Vagina (tissue), 2 donors: ENCODE data around the gene PAX2. TPM values are rescaled to one million over a fixed set of nuclear protein-coding genes. Genes with fewer than 3 reads are reported as not detected.

Experiments used
- DNase-seq, 2 donors: peaks; one replicate each; pipeline ENCODE4 v3.0.0-alpha.2; 2017; ENCODE audit errors: extremely low spot score in 2 of 2
- H3K27ac ChIP-seq: fragments of 200-600 bp; sonication (generic); one replicate; pipeline ENCODE4 v1.5.1; 2019
- H3K27me3 ChIP-seq: fragments of 200-600 bp; sonication (generic); one replicate; pipeline ENCODE4 v1.5.1; 2019
- H3K36me3 ChIP-seq, 2 donors: fragments of 200-600 bp; sonication (generic); one replicate each; pipeline ENCODE4 v1.5.1; 2017 to 2019
- H3K4me1 ChIP-seq: fragments of 200-600 bp; sonication (generic); one replicate; pipeline ENCODE4 v1.5.1; 2019
- H3K4me3 ChIP-seq, 2 donors: fragments of 200-600 bp; sonication (generic); 1 replicate in 1 of 2; 2 replicates in 1 of 2; pipeline ENCODE4 v1.5.1; 2016 to 2019
- H3K9me3 ChIP-seq: fragments of 200-600 bp; sonication (generic); one replicate; pipeline ENCODE4 v1.5.1; 2019
- CTCF ChIP-seq, 3 experiments: fragments of 450-650 bp in 2 of 3; fragments of 200-600 bp in 1 of 3; sonication (generic) in 1 of 3; IDR thresholded peaks; one replicate each; pipeline ENCODE4 v1.5.1; 2017 to 2019; ENCODE audit warnings: antibody characterized with exemption in 3 of 3, mild to moderate bottlenecking in 2 of 3, moderate library complexity in 2 of 3
- POLR2A ChIP-seq, 2 donors: fragments of 450-650 bp; IDR thresholded peaks; one replicate each; pipeline ENCODE4 v1.6.1; 2017; ENCODE audit warnings: antibody characterized with exemption in 2 of 2, mild to moderate bottlenecking in 2 of 2, moderate library complexity in 2 of 2
- POLR2AphosphoS5 ChIP-seq, 2 donors: sonication (generic); formaldehyde crosslinking; IDR thresholded peaks; one replicate each; pipeline ENCODE4 v1.9.0; 2017; ENCODE audit warnings: antibody characterized with exemption in 2 of 2, mild to moderate bottlenecking in 2 of 2, low read depth in 1 of 2; ENCODE audit not compliant: insufficient read depth in 1 of 2
- intact Hi-C: fragments of 100-400 bp; cut with DNase I; formaldehyde crosslinking; loops from one replicate; pipeline ENCODE4 v1.15.1; 2023
- total RNA-seq: library from RNA; depleted of rRNA; stranded (reverse); fragments of >200 nt; gene quantifications from one replicate; pipeline ENCODE4 v1.2.3, GENCODE V29; 2016

The PAX2 gene
- total RNA-seq, 1 donor from 2014 or later: not detected

GRCh38 chr10:100729862-100730724, 15.3 kb upstream of the PAX2 start:
- H3K9me3 ChIP-seq: no peaks in the 10 kb centered on the region
- peak overlapping the region in 1 of 2 donors; percentile 23 for H3K4me3 ChIP-seq
- H3K36me3 ChIP-seq: no peaks in the 10 kb centered on the region
- no peak for DNase-seq
- H3K4me1 ChIP-seq: peaks cover 26% of the 10 kb centered on the region
- H3K27me3 ChIP-seq: peaks cover 34% of the 10 kb centered on the region
- intact Hi-C loops: no loop called here
- TF ChIP-seq POLR2A (IDR thresholded peaks at IDR 0.05): no peak
- no peak for TF ChIP-seq CTCF (IDR thresholded peaks at IDR 0.05)
- TF ChIP-seq POLR2AphosphoS5 (IDR thresholded peaks at IDR 0.05; ENCODE audit: insufficient read depth in 1 of 2, low read depth in 1 of 2): no peak
- H3K27ac ChIP-seq: no peak overlapping the region

DNA sequence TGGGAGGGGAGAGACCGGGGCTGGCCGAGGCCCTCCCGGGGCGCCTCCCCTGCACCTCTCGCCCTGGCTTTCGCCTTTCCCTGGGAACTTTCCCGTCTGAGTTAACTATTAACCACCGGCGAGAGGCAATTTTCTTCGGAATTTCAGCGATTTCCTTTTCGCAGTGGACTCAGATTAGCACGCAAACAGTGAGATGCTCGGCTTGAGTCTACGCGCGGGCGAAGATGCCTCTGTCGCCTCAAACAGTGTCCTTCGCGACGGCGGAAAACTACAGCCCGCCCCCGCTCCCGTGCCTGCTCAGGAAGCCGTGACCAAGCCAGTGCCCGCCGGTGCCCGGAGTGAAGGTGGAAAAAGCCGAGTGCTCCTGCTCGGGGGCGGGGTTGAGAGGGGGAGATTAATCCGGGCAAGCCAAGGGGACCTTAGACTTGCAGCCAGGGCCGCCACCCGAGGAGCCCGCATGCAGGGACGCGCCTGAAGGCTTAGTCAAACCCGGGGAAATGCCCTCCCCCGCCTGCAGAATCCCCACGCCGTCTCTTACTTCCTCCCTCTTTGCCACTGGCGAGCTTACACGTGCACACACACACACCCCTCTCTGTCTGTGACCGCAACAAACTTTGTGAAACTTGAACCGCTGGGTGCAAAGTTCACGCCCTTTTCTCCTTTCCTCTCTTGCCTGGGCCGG, 14.5 kb upstream of the PAX2 start:
- intact Hi-C loops: no loop called here
- Histone ChIP-seq H3K36me3 (no peaks in the 10 kb centered on the region), H3K27ac (no peak overlapping the region), H3K4me1 (peaks cover 26% of the 10 kb centered on the region), H3K4me3 (peak overlapping the region in 1 of 2 donors; percentile 23), H3K9me3 (no peaks in the 10 kb centered on the region), H3K27me3 (peaks cover 34% of the 10 kb centered on the region)
- no peak for DNase-seq
- no peak for TF ChIP-seq CTCF (IDR thresholded peaks at IDR 0.05)
- no peak for TF ChIP-seq POLR2A (IDR thresholded peaks at IDR 0.05)
- no peak for TF ChIP-seq POLR2AphosphoS5 (IDR thresholded peaks at IDR 0.05; ENCODE audit: insufficient read depth in 1 of 2, low read depth in 1 of 2)

GRCh38 chr10:100731407-100732240, 13.8 kb upstream of the PAX2 start:
- Histone ChIP-seq H3K36me3 (no peaks in the 10 kb centered on the region), H3K27me3 (peaks cover 39% of the 10 kb centered on the region), H3K27ac (no peak overlapping the region), H3K4me3 (no peak overlapping the region), H3K9me3 (no peaks in the 10 kb centered on the region), H3K4me1 (peaks cover 26% of the 10 kb centered on the region)
- DNase-seq: no peak
- intact Hi-C loops: no loop called here
- TF ChIP-seq POLR2AphosphoS5 (IDR thresholded peaks at IDR 0.05; ENCODE audit: insufficient read depth in 1 of 2, low read depth in 1 of 2) (no peak), CTCF (IDR thresholded peaks at IDR 0.05) (no peak), POLR2A (IDR thresholded peaks at IDR 0.05) (no peak)

DNA sequence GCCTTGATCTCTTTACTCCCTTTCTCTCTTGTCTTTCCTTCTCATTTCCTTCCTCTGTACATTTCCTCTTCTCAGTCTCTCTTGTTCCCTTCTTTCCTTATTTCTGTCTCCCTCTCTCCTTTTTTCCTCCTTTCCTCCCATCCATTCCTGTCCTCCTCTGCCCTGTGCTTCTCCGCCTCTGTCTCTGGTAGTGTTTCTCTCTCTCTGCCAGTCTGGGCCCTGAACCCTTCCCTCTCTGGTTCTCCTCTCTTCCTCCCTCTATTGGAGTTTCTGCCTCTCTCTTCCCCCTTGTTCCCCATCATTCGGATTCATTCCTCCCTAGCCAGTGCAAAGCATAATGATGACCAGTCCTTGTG, 13.2 kb upstream of the PAX2 start:
- TF ChIP-seq POLR2A (IDR thresholded peaks at IDR 0.05) (no peak), POLR2AphosphoS5 (IDR thresholded peaks at IDR 0.05; ENCODE audit: insufficient read depth in 1 of 2, low read depth in 1 of 2) (no peak), CTCF (IDR thresholded peaks at IDR 0.05) (no peak)
- H3K4me1 ChIP-seq: peaks cover 29% of the 10 kb centered on the region
- intact Hi-C loops: no loop called here
- no peaks in the 10 kb centered on the region for H3K36me3 ChIP-seq
- H3K9me3 ChIP-seq: no peaks in the 10 kb centered on the region
- peaks cover 41% of the 10 kb centered on the region for H3K27me3 ChIP-seq
- no peak overlapping the region for H3K4me3 ChIP-seq
- DNase-seq: no peak
- H3K27ac ChIP-seq: no peak overlapping the region
